Mesenchymal stem cell (in vitro differentiated cells and primary cell): ENCODE data around the gene WNT3A.
"Not testable (repeated sequence)": the region's sequence is repeated elsewhere in the genome, so short reads cannot be mapped to it uniquely, and the experiment has no call there.

Experiments used
- DNase-seq: peaks from one replicate; pipeline ENCODE4 v3.0.0-alpha.2; 2013
- H2AFZ ChIP-seq: one replicate; pipeline ENCODE4 v1.6.1; 2013; ENCODE audit warnings: low read depth, mild to moderate bottlenecking, control low read depth, inconsistent platforms, low read length, moderate library complexity
- H2AK5ac ChIP-seq: 2 replicates; pipeline ENCODE4 v1.6.1; 2013; ENCODE audit warnings: low read length, moderate library complexity, mild to moderate bottlenecking, inconsistent platforms; ENCODE audit not compliant: severe bottlenecking
- H2BK120ac ChIP-seq: one replicate; pipeline ENCODE4 v1.6.1; 2013; ENCODE audit warnings: low read depth, mild to moderate bottlenecking, inconsistent platforms, low read length, moderate library complexity
- H2BK12ac ChIP-seq, 2 experiments: one replicate each; pipeline ENCODE4 v1.6.1; 2013; ENCODE audit warnings: inconsistent platforms in 2 of 2, low read length in 2 of 2, mild to moderate bottlenecking in 2 of 2, moderate library complexity in 2 of 2, control low read depth in 1 of 2
- H2BK15ac ChIP-seq: one replicate; pipeline ENCODE4 v1.6.1; 2013; ENCODE audit warnings: mild to moderate bottlenecking, low read depth, inconsistent platforms; ENCODE audit not compliant: poor library complexity, severe bottlenecking
- H2BK5ac ChIP-seq: 2 replicates; pipeline ENCODE4 v1.6.1; 2013; ENCODE audit warnings: low read depth, mild to moderate bottlenecking, low read length, control low read depth, inconsistent platforms; ENCODE audit not compliant: poor library complexity, severe bottlenecking
- H3K14ac ChIP-seq, 2 experiments: one replicate each; pipeline ENCODE4 v1.6.1; 2013; ENCODE audit warnings: inconsistent platforms in 2 of 2, low read length in 2 of 2, control low read depth in 1 of 2, mild to moderate bottlenecking in 1 of 2, moderate library complexity in 1 of 2
- H3K18ac ChIP-seq, 2 experiments: one replicate each; pipeline ENCODE4 v1.6.1; 2013; ENCODE audit warnings: inconsistent platforms in 2 of 2, low read length in 2 of 2, control low read depth in 1 of 2, low read depth in 1 of 2, mild to moderate bottlenecking in 1 of 2
- H3K23ac ChIP-seq, 2 experiments: one replicate each; pipeline ENCODE4 v1.6.1; 2013; ENCODE audit warnings: inconsistent platforms in 2 of 2, low read length in 2 of 2, mild to moderate bottlenecking in 2 of 2, moderate library complexity in 2 of 2, control low read depth in 1 of 2
- H3K27ac ChIP-seq: 2 replicates; pipeline ENCODE4 v1.5.1; 2013; ENCODE audit warnings: mild to moderate bottlenecking, moderate library complexity, low read length, control low read depth, inconsistent platforms; ENCODE audit not compliant: poor library complexity, severe bottlenecking
- H3K27me3 ChIP-seq, 2 experiments: 2 replicates each; pipeline versions ENCODE4 v1.6.1 to v1.7.0; 2013; ENCODE audit warnings: low read length in 2 of 2, mild to moderate bottlenecking in 2 of 2, moderate library complexity in 2 of 2, control low read depth in 1 of 2, inconsistent platforms in 1 of 2; ENCODE audit not compliant: control insufficient read depth in 1 of 2, insufficient read depth in 1 of 2
- H3K36me3 ChIP-seq, 2 experiments: 2 replicates each; pipeline versions ENCODE4 v1.6.1 to v1.7.0; 2013; ENCODE audit warnings: low read length in 2 of 2, control low read depth in 1 of 2, inconsistent platforms in 1 of 2, low read depth in 1 of 2, mild to moderate bottlenecking in 1 of 2; ENCODE audit not compliant: insufficient read depth in 2 of 2, control insufficient read depth in 1 of 2
- H3K4ac ChIP-seq, 2 experiments: one replicate each; pipeline ENCODE4 v1.6.1; 2013; ENCODE audit warnings: inconsistent platforms in 2 of 2, low read length in 2 of 2, mild to moderate bottlenecking in 2 of 2, moderate library complexity in 2 of 2, control low read depth in 1 of 2, low read depth in 1 of 2
- H3K4me1 ChIP-seq: 2 replicates; pipeline ENCODE4 v1.6.1; 2013; ENCODE audit warnings: low read depth, low read length, control low read depth; ENCODE audit not compliant: control insufficient read depth, insufficient read depth
- H3K4me2 ChIP-seq: 2 replicates; pipeline ENCODE4 v1.6.1; 2013; ENCODE audit warnings: low read length, mild to moderate bottlenecking, inconsistent platforms; ENCODE audit not compliant: poor library complexity, severe bottlenecking
- H3K4me3 ChIP-seq, 2 experiments: 2 replicates each; pipeline versions ENCODE4 v1.5.1 to v1.7.0; 2013; ENCODE audit warnings: low read length in 2 of 2, mild to moderate bottlenecking in 2 of 2, control low read depth in 1 of 2, low read depth in 1 of 2; ENCODE audit not compliant: insufficient read depth in 1 of 2
- H3K79me1 ChIP-seq: replicated peaks from 2 replicates; pipeline ENCODE4 v1.6.1; 2013; ENCODE audit warnings: mild to moderate bottlenecking, control low read depth, low read length, inconsistent platforms; ENCODE audit not compliant: poor library complexity, severe bottlenecking
- H3K9ac ChIP-seq: 2 replicates; pipeline ENCODE4 v1.7.0; 2013; ENCODE audit warnings: mild to moderate bottlenecking, low read length, moderate library complexity
- H3K9me3 ChIP-seq: 2 replicates; pipeline ENCODE4 v1.7.0; 2013; ENCODE audit warnings: mild to moderate bottlenecking, low read length; ENCODE audit not compliant: control insufficient read depth
- H4K8ac ChIP-seq: one replicate; pipeline ENCODE4 v1.6.1; 2013; ENCODE audit warnings: inconsistent platforms, mild to moderate bottlenecking, low read length, moderate library complexity
- H4K91ac ChIP-seq: one replicate; pipeline ENCODE4 v1.6.1; 2013; ENCODE audit warnings: mild to moderate bottlenecking, low read length, inconsistent platforms
- WGBS: methylation state at CpG from one replicate; pipeline ENCODE4 v1.1.7; 2013; ENCODE audit warnings: mixed read lengths; 5-methylcytosine and 5-hydroxymethylcytosine counted together

WNT3A gene

DNA sequence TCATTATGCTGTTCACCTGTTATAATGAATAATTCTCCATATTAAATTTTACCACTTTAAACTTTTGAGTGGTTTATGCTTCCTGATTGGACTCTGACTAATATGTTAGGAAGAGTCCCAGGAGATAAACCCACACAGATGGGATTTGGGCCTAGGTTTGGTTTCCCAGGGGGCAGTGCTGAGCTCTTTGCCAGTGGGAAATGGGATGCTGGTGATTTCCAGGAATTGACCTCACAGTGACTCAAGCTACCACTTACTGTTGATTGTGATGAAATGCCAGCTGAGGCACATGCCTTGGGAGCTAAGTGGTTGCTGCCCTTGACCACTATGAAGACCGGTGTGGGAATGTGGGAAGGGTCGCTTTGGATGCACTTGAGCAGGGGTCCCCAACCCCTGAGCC, 40.1 kb upstream of the WNT3A start:
- H2BK5ac ChIP-seq, H3K4me3 ChIP-seq, H2BK15ac ChIP-seq, H3K4me2 ChIP-seq, H2AK5ac ChIP-seq, H3K27ac ChIP-seq, H3K9ac ChIP-seq, H2AFZ ChIP-seq, H2BK120ac ChIP-seq, H3K23ac ChIP-seq, H3K18ac ChIP-seq, H2BK12ac ChIP-seq, H3K9me3 ChIP-seq, H3K36me3 ChIP-seq, H3K4me1 ChIP-seq, H3K27me3 ChIP-seq, H3K4ac ChIP-seq, H3K79me1 ChIP-seq, H4K8ac ChIP-seq, H3K14ac ChIP-seq, H4K91ac ChIP-seq: not testable (repeated sequence)
- DNase-seq = peak; percentile 28
- WGBS = 86% methylated on average over 1 of the region's 2 CpGs

DNA sequence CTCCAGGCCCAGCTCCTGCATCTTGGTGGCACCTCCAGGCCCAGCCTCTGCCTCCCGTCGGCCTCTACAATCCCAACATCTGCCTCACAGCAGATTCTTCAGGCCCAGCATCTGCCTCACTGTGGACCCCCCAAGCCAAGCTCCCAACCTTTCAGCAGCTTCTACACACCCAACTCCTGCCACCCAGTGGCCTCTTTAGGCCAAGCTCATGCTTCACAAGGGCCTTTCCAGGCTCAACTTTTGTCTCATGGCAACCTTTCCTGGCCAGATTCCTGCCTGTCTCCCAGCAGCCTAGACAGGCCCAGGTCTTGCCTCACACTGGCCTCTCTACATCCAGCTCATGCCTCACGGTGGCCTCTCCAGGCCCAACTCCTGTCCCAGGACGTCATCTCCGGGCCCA, 39.0 kb upstream of the WNT3A start:
- H3K27ac ChIP-seq, H3K9me3 ChIP-seq, H2BK120ac ChIP-seq, H2BK15ac ChIP-seq, H4K8ac ChIP-seq, H3K4ac ChIP-seq, H2BK5ac ChIP-seq, H3K27me3 ChIP-seq, H2BK12ac ChIP-seq, H3K18ac ChIP-seq, H3K14ac ChIP-seq, H3K4me1 ChIP-seq, DNase-seq, H3K9ac ChIP-seq, H2AK5ac ChIP-seq, H2AFZ ChIP-seq, H3K23ac ChIP-seq, H3K79me1 ChIP-seq, H3K36me3 ChIP-seq, H3K4me2 ChIP-seq, H4K91ac ChIP-seq, H3K4me3 ChIP-seq: not testable (repeated sequence)
- 87% methylated on average over 5 of the region's 5 CpGs for WGBS

DNA sequence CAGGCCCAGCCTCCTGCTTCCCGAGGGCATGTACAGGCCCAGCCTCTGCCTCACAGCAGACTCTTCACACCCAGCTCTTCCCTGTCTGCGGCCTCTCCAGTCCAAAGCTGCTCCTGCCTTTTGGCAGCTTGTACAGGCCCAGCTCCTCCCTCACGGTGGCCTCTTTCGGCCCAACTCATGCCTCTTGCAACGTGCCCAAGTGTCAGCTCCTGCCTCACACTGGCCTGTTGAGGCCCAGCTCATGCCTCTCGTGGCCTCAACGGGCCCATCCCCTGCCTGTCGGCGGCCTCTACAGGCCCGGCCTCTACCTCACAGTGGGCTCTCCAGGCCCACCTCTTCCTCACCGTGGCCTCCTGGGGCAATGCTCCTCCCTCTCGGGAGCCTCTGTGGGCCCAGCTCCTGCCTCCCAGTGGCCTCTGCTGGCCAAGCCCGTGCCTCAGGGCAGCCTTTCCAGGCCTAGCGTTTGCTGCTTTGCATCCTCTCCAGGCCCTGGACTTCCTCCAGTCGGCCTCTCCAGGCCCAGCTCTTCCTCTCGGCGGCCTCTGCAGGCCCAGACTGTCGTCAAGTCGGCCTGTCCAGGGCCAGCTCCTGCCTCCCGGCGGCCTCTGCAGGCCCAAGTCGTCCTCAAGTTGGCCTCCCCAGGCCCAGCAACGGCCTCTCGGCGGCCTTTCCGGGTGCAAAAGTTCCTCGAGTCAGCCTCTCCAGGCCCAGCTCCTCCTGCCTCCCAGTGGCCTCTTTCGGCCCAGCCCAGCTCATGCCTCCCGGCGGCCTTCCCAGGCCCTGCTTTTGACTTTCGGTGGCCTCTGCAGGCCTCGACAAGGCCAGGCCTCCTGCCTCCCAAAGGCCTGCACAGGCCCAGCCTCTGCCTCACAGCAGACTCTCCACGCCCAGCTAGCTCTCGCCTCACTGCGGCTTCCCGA, 36.5 kb upstream of the WNT3A start:
- not testable (repeated sequence) for DNase-seq, H3K14ac ChIP-seq, H3K36me3 ChIP-seq, H3K9ac ChIP-seq, H3K4ac ChIP-seq, H2AK5ac ChIP-seq, H3K79me1 ChIP-seq, H2BK12ac ChIP-seq, H3K4me2 ChIP-seq, H4K91ac ChIP-seq, H2AFZ ChIP-seq, H3K9me3 ChIP-seq, H3K18ac ChIP-seq, H3K27me3 ChIP-seq, H3K27ac ChIP-seq, H2BK5ac ChIP-seq, H4K8ac ChIP-seq, H3K4me1 ChIP-seq, H2BK15ac ChIP-seq, H2BK120ac ChIP-seq, H3K4me3 ChIP-seq, H3K23ac ChIP-seq
- 91% methylated on average over 35 of the region's 36 CpGs for WGBS

DNA sequence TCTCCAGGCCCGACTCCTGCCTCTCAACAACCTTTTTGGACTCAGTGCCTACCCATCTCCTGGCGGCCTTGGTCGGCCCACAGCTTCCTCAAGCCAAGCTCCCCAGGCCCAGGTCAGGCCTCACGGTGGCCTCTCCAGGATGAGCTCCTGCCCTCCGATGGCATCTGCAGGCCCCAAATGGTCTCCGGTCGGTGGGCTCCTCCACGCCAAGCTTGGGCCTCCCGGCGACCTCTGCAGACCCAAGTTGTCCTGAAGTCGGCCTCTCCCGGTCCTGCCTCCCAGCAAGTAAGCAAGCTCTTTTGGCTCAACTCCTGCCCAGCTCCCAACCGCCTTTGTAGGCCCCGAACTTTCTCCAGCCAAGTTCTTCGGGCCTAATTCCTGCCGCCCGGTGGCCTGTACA, 35.6 kb upstream of the WNT3A start:
- H2AK5ac ChIP-seq, H2BK12ac ChIP-seq, H3K4ac ChIP-seq, H3K79me1 ChIP-seq, H4K8ac ChIP-seq, H3K23ac ChIP-seq, H3K9me3 ChIP-seq, H3K14ac ChIP-seq, H3K4me3 ChIP-seq, H2BK15ac ChIP-seq, H3K27me3 ChIP-seq, H3K9ac ChIP-seq, H3K4me1 ChIP-seq, H2BK120ac ChIP-seq, DNase-seq, H3K4me2 ChIP-seq, H3K27ac ChIP-seq, H3K18ac ChIP-seq, H2AFZ ChIP-seq, H3K36me3 ChIP-seq, H2BK5ac ChIP-seq, H4K91ac ChIP-seq: not testable (repeated sequence)
- 100% methylated on average over 2 of the region's 17 CpGs for WGBS
